Fibroblast of lung (primary cell): ENCODE measurements around the gene EBI3.
"Not testable (repeated sequence)": the region's sequence is repeated elsewhere in the genome, so short reads cannot be mapped to it uniquely, and the experiment has no call there.

Source experiments
- CTCF ChIP-seq, 2 donors: IDR thresholded peaks in 1 of 2; conservative IDR thresholded peaks in 1 of 2; 1 replicate in 1 of 2; 2 replicates in 1 of 2; pipeline ENCODE4 v1.5.1; 2011 to 2012; ENCODE audit warnings: low read length in 2 of 2, control low read depth in 1 of 2, inconsistent platforms in 1 of 2, low read depth in 1 of 2, mild to moderate bottlenecking in 1 of 2
- EZH2 ChIP-seq: IDR thresholded peaks from 2 replicates; pipeline ENCODE4 v1.5.1; 2012; ENCODE audit warnings: low read length, control low read depth, mild to moderate bottlenecking; ENCODE audit errors: missing control alignments

- TF ChIP-seq CTCF (conservative IDR thresholded peaks at IDR 0.05 in 1 of 2, IDR thresholded peaks at IDR 0.05 in 1 of 2; ENCODE audit: low read depth in 1 of 2, low read length in 2 of 2); EZH2: not testable (repeated sequence)
Observed at GRCh38 chr19:4192537-4192936, 36.8 kb upstream of the EBI3 start.
